AG04450 (cell line): Measurements from ENCODE around the gene PIBF1. TPM values are rescaled to one million over a fixed set of nuclear protein-coding genes. Genes with fewer than 3 reads are reported as not detected.

Experiments
- CTCF ChIA-PET: fragments of 300-600, 350-600 bp; formaldehyde crosslinking; extraction: SDS; loops from one replicate; lab custom pipeline; 2022; ENCODE audit warnings: antibody characterized with exemption, inconsistent platforms; lab: Charles Lee
- POLR2A ChIA-PET: fragments of 350-600 bp; formaldehyde crosslinking; extraction: SDS; loops from one replicate; lab custom pipeline; 2021; ENCODE audit warnings: antibody characterized with exemption, inconsistent platforms; lab: Yijun Ruan, JAX
- DNase-seq: peaks from one replicate; pipeline ENCODE4 v3.0.0-alpha.2; 2011; ENCODE audit warnings: low read depth, low spot score
- H3K27ac ChIP-seq: one replicate; pipeline ENCODE4 v1.5.1; 2012; ENCODE audit warnings: low read depth, low read length, control low read depth
- H3K27me3 ChIP-seq: one replicate; pipeline ENCODE4 v1.6.0; 2012; ENCODE audit warnings: low read length; ENCODE audit not compliant: control insufficient read depth, insufficient read depth
- H3K4me3 ChIP-seq: 2 replicates; pipeline ENCODE4 v1.5.1; 2011; ENCODE audit warnings: mild to moderate bottlenecking, low read depth, low read length, control low read depth
- H3K9me3 ChIP-seq: 2 replicates; pipeline ENCODE4 v1.5.1; 2012; ENCODE audit warnings: low read length; ENCODE audit not compliant: control insufficient read depth, insufficient read depth
- polyA plus RNA-seq: library from polyadenylated mRNA; depleted of rRNA; stranded (reverse); fragments of >200 nt; gene quantifications from 2 replicates; pipeline ENCODE4 v1.2.3, GENCODE V29; 2011
- TF ChIP-seq, protein P1 (sequence below): IDR thresholded peaks from 2 replicates; pipeline ENCODE4 v1.5.1; 2011; ENCODE audit warnings: low read depth, low read length, control low read depth, inconsistent platforms

Gene PIBF1
- polyA plus RNA-seq, 1 experiment: 11.9 TPM

DNA sequence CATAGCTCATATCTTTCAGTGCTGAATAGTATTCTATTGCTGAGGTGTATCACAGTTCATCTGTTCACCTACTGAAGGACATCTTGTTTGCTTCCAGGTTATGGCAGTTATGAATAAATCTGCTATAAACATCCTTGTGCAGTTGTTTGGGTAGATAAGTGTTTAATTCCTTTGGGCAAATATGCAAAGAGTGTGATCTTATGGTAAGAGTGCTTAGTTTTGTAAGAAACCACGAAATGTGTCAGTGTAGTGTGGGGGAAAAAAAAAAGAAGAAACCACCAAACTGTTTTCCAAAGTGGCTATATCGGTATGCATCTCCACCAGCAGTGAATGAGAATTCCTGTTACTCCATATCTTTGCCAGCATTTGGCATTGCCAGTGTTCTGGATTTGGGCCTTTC, 93.3 kb downstream of the PIBF1 start:
- TF ChIP-seq, protein P1, sequence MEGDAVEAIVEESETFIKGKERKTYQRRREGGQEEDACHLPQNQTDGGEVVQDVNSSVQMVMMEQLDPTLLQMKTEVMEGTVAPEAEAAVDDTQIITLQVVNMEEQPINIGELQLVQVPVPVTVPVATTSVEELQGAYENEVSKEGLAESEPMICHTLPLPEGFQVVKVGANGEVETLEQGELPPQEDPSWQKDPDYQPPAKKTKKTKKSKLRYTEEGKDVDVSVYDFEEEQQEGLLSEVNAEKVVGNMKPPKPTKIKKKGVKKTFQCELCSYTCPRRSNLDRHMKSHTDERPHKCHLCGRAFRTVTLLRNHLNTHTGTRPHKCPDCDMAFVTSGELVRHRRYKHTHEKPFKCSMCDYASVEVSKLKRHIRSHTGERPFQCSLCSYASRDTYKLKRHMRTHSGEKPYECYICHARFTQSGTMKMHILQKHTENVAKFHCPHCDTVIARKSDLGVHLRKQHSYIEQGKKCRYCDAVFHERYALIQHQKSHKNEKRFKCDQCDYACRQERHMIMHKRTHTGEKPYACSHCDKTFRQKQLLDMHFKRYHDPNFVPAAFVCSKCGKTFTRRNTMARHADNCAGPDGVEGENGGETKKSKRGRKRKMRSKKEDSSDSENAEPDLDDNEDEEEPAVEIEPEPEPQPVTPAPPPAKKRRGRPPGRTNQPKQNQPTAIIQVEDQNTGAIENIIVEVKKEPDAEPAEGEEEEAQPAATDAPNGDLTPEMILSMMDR: no peak
- CTCF ChIA-PET: no interaction called here
- H3K27ac ChIP-seq: no peak overlapping the region
- POLR2A ChIA-PET: no interaction called here
- H3K9me3 ChIP-seq: no peaks in the 10 kb centered on the region
- no peak overlapping the region for H3K4me3 ChIP-seq
- H3K27me3 ChIP-seq: no peaks in the 10 kb centered on the region
- DNase-seq: no peak

DNA sequence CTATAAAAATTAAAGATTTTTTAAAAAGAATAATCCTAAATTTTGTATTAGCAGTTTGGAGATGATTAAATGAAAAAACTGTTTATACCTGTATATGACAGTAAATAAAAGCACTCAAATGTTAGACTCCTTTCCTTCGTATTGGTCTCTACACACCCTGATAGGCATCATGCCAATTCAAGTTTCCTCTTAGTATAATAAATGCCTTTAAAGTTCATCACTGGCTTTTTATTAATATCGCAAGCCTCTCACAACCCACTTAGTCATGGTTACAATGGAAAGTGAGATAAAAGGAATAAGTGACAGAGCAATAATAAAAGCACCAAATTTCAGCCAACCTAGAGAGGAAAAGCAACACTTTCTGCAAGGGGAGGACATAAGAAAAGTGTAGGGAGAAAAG, 102.2 kb downstream of the PIBF1 start:
- Histone ChIP-seq H3K4me3 (no peak overlapping the region), H3K27ac (no peak overlapping the region), H3K9me3 (no peaks in the 10 kb centered on the region), H3K27me3 (no peaks in the 10 kb centered on the region)
- ChIA-PET POLR2A (no interaction called here), CTCF (no interaction called here)
- TF ChIP-seq, protein P1: no peak
- no peak for DNase-seq

GRCh38 chr13:72886272-72887067, 104.5 kb downstream of the PIBF1 start:
- no peak overlapping the region for H3K27ac ChIP-seq
- ChIA-PET POLR2A (no interaction called here), CTCF (no interaction called here)
- H3K4me3 ChIP-seq: no peak overlapping the region
- H3K27me3 ChIP-seq: no peaks in the 10 kb centered on the region
- TF ChIP-seq, protein P1: no peak
- H3K9me3 ChIP-seq: no peaks in the 10 kb centered on the region
- DNase-seq: no peak

- DNase-seq: no peak
- TF ChIP-seq, protein P1: no peak
- POLR2A ChIA-PET: no interaction called here
- Histone ChIP-seq H3K4me3 (no peak overlapping the region), H3K27me3 (no peaks in the 10 kb centered on the region), H3K27ac (no peak overlapping the region), H3K9me3 (no peaks in the 10 kb centered on the region)
- CTCF ChIA-PET: no interaction called here
Observed at GRCh38 chr13:72889495-72889894, 107.6 kb downstream of the PIBF1 start.

DNA sequence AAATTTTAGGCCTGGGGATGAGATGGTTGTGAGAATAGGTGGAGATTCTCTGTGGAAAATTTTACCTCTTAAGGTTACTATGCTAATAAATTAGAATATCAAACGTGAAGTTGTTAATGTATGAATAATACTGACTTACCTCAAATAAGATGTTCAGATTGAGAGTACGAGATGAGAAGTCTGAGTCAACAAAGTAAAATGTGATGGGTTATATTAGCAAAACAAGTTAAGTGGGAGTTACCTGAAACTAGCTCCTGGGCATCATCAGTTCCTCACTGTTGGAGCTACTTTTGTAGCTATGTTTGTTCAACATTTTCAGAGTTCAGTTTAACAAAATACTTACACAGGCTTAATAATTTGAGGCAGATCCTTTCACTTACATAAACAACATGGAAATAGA, 108.6 kb downstream of the PIBF1 start:
- TF ChIP-seq, protein P1: no peak
- CTCF ChIA-PET: interaction anchor here (0.5 kb wide), 1 partner anchor 13 kb away, joined by 4 read pairs; no protein-coding TSS in a partner anchor
- no peaks in the 10 kb centered on the region for H3K9me3 ChIP-seq
- no peak overlapping the region for H3K4me3 ChIP-seq
- POLR2A ChIA-PET: no interaction called here
- DNase-seq: no peak
- H3K27me3 ChIP-seq: no peaks in the 10 kb centered on the region
- H3K27ac ChIP-seq: no peak overlapping the region
